ENCODE data around the gene SLC35F5.
"Not testable (repeated sequence)": the region's sequence is repeated elsewhere in the genome, so short reads cannot be mapped to it uniquely, and the experiment has no call there.

SLC35F5 gene

DNA sequence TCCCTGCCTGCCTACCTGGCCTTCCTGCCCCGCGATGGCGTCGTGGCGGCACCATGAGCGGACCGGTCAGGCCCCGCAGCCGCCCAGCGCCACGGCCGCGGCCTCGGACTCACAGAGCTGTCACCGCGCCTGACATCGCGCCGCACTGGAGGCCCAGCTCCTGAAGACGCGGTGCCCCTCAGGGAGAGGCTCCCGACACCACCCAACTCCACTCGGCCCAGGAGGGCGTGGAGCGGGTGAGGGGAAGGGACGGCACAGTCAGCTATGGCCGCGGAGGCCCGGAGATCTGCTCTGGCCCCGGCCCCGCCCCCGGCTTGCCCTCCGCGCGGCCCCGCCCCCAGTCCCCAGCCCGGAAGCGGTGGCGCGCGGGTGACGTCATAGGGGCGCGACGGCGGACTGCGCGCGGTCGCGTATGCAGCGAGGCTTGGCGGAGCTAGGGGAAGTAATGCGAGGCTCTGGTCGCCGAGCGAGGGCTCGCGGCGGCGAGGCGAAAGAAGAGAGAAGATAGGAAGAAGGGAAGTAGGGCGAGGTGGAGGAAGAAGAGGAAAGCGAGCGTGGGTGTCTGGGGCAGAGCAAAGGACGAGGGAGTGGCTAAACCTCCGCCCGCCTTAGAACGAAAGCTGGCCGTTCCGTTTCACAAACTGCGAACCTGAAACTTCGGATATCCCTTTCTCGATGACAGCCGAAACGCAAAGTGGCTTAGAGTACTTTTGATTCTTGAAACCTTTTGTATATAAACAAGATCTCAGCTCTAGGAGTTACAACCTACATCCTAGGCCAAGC, at the start of gene SLC35F5:
Gene SLC35F5 (minus strand): TSS at position 288 of the 783 bp plus-strand sequence. CDS start 233 bp downstream, at position 55.
- DNase-seq, result peak; percentile 90

DNA sequence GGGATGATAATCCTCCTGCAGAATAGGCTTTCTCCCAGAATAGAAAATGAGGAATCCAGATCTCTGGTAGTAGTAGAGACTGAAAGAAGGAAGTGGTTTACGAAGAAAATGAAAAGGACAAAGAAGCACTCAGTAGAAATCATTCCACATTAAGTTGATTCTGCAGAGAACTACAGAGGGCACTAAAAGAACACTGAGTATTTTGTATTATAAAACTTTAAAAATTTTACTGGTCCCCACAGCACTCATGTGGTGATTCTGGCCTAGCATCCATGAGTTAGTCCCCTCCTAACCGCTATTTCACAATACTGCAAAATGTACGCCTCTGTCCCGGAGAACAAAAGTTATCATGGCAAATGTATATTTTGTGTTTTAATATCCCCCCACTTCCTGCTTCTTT, 42.9 kb upstream of the SLC35F5 start:
- no peak for DNase-seq

DNA sequence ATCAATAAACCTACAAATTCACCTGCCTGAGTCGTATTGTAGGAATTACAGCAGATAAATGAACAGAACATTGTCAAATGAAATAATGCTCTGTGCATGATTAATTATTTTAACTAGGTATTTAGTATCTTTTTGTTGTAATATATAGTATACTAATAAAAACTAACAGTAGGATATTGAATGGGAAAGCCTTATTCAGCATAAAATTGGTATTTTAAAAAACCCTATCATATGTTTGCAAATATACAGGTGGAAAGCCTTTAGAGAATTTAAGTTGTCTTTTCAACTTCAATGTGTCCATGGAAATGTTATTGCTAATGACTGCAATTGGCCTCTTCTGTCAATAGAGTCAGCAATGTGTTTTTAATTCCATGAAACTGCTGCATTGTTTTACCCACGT, 40.8 kb upstream of the SLC35F5 start:
- no peak for DNase-seq

GRCh38 chr2:113796592-113797175, 40.2 kb upstream of the SLC35F5 start:
- DNase-seq, result no peak

GRCh38 chr2:113795405-113795920, 39.0 kb upstream of the SLC35F5 start:
- DNase-seq, result no peak

DNA sequence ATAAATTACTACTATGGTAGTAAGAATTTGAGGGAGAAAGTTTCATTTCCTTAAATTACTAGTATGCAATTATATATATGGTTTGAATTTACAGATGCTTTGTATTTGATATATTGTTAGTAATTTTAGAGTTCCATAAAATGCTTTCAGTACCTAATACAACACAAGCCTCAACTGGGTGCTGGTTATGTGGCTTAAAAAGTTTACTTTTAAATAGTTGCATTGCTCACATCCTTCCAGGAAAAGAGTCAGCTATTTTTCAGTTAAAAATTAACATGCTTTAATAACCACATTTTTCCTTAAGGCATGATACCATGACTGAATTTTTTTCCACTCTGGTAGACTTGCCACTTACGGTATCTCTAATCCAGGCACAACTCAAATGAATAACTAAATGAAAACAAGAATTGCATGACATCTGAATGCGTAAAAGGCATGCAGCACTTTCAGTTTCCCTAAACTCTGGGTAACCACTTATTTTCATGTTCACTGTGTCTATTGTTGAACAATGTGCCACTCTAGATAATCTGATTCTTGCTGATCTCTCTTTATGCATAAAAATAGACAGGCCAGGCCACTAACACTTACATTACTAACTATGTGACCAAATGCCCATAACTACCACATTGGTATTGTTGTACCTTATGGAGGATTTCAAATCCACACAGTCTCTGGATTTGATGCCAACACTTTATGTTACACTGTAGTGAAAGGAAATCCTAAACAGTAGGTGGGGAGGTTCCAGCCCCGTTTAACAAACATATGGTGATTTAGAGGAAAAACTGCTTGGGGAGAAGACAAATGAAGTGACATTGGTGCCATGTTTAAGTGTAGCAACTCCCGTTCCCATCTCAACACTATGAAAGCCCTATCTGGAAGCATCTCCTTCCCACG, 35.5 kb upstream of the SLC35F5 start:
- no peak for DNase-seq

DNA sequence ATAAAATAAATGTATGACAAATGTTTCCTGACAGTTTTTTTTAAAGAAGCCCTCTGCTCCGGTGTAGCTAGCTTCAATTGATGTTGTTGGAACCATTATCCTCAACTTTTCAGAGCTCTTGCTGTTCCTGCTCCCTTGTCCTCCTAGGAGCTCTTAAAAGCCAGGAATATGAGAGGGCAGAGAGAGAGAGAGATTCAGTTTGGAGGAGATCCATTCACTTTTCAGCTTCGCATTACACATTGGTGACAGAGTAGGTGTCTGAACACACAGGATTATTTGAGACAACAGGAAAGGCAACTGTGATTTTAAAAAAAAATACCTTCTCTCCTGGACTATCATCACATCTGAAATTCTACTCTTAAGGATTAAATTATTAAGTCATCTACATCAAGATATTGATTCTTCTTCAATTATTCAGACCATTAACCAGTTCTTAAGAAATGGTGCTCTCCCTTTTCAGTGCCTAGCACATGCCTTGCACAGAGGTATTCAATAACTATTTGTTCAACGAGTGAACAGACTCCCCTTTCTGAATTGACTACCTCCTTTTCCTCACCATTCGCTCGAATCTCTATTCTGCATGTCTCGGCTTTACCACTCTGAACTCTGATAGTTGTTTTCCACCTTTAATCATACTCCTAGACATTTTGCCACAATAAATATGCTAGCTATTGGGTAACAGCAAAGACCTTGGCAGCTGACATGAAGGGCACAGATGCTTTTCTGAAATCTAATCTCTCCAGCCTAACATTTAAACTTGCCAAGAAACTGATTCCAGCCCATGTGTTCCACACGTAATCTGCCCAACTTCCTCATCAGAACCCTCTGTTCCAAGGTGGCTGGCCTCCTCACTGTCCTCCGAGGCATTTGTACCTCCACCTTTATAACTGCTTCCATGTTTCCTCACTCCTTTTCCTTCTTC, 28.6 kb upstream of the SLC35F5 start:
- DNase-seq, result no peak

DNA sequence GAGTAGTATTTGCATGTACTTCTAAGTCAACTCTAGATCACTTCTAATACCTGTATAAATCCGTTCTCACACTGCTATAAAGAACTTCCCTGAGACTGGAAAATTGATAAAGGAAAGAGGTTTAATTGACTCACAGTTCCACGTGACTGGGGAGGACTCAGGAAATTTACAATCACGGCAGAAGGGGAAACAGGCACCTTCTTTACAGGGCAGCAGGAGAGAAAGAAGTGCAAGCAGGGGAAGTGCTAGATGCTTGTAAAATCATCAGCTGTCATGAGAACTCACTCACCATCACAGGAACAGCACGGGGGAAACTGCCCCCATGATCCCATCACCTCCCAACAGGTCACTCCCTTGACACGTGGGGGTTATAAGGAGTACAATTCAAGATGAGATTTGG, 24.0 kb upstream of the SLC35F5 start:
- DNase-seq, result no peak

- DNase-seq, result no peak
Measured at GRCh38 chr2:113777371-113777770, 20.9 kb upstream of the SLC35F5 start.

- DNase-seq, result no peak
Measured at GRCh38 chr2:113776949-113777348, 20.5 kb upstream of the SLC35F5 start.

GRCh38 chr2:113774616-113775015, 18.2 kb upstream of the SLC35F5 start:
- DNase-seq, result not testable (repeated sequence)

- no peak for DNase-seq
Measured at GRCh38 chr2:113770929-113771328, 14.5 kb upstream of the SLC35F5 start.

- no peak for DNase-seq
Measured at GRCh38 chr2:113769555-113769954, 13.1 kb upstream of the SLC35F5 start.

DNA sequence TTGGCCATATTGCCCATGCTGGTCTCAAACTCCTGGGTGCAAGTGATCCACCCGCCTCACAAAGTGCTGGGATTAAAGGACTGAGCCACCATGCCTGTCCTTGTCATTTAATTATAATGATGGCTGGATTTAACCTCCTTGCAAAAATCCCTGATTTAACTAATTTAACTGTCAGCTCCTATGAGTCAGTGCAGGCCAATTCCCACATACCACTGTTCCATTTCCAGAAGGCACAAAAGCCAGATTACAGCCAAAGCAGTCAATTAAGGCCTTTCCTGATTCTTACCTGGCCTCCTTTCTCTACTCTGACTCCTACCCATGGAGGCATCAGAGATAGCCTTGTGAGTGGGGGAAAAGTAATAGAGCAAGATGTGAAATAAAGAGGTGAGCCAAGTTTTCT, 12.3 kb upstream of the SLC35F5 start:
- DNase-seq, result no peak

- no peak for DNase-seq
Measured at GRCh38 chr2:113767811-113768460, 11.5 kb upstream of the SLC35F5 start.

GRCh38 chr2:113765276-113765675, 8.8 kb upstream of the SLC35F5 start:
- no peak for DNase-seq

DNA sequence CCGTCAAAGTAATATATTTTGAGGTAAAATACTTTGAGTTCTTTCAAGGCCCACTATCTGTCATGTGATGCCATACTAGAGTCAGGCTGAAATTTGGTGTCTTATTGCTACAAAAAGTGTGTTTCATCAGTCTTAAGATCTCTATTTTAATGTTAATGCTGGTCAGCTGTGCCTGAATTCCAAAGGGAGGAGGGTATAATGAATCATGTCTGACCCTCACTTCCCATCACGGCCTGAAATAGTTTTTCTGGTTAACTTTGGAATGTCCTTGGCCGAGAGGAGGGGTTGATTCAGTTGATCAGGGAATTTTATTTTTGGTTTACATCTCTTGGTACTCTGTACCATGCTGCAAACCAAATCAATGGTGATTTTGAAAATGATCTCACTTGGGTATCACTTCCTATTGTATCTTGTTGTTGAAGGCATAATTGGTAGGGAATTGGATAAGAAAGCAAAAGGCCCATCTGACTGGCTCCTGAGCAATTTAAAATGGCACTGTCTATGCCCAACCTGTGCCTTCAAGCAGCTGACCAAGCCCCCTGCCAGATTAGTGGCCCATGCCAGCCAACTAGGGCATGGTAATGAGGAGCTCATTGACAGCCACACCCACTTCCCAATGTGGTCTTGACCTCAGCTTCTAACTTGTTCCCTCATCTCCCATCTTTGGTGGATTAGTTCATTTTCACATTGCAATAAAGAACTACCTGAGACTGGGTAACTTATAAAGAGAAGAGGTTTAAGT, 6.1 kb upstream of the SLC35F5 start:
- peak; percentile 74 for DNase-seq

DNA sequence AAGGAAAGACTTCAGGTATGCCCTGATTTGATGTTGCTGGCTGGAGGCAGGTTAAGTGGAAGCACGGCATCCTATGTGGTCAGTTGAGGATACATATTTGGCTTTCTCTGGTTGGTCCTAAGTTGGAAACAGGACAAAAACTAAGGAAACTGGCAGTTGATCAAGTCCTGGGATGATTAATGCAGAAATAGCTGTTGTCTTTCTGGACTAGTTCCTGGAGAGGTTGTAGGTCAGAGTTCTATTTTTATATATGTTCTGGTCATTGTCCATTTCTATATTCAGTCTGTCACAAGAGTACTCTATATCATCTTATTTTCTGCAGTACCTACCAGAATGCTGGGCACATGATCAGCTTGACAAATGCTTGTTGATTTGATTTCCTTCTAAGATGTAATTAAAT, 4.0 kb upstream of the SLC35F5 start:
- peak; percentile 48 for DNase-seq

DNA sequence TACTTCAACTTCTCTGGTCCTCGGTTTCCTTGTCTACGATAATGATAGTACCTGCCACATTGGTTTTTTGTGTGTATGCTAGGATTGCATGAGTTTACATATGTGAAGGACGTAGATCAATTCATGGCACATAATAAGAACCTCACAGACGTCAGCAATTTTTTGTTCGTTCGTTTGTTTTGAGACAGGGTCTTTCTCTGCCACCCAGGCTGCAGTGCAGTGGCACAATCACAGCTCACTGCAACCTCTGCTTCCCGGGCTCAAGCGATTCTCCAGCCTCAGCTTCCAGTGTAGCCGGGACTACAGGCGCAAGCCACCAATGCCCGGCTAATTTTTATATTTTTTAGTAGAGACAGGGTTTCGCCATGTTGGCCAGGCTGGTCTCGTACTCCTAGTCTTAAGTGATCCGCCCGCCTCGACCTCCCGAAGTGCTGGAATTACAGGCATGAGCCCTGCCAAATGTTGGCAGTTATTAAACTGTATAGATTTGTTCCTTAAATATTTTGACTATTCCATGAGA, 756 bp upstream of the SLC35F5 start:
- DNase-seq, result no peak

DNA sequence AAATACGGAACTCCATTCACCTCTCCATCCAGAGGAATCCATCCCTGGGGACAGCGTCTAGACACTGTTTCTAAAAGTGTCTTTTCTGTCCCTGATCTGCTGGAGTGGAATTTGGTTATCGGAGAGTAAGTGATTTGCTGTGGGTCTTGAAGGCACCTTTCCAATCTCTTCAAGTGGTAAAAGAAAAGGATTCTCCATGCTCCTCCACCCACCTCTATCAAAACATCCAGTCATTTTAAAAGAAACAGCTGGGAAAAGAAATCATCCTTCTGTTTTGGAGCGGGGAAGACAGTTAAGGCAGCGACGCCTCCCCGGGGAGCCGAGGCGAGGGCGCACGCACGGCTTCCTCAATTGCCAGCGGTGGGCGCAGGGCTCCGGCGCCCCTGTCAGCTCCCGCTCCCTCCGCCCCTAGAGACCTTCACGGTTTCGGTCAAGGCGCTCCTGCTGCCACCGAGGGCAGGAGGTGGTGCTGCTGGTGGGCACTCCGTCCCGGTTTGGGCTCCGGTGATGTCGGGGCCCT, 547 bp downstream of the SLC35F5 start:
- DNase-seq, result peak; percentile 16
